Measurements from ENCODE around the gene PSME3.
"Not testable (repeated sequence)": the region's sequence is repeated elsewhere in the genome, so short reads cannot be mapped to it uniquely, and the experiment has no call there.

PSME3 gene

DNA sequence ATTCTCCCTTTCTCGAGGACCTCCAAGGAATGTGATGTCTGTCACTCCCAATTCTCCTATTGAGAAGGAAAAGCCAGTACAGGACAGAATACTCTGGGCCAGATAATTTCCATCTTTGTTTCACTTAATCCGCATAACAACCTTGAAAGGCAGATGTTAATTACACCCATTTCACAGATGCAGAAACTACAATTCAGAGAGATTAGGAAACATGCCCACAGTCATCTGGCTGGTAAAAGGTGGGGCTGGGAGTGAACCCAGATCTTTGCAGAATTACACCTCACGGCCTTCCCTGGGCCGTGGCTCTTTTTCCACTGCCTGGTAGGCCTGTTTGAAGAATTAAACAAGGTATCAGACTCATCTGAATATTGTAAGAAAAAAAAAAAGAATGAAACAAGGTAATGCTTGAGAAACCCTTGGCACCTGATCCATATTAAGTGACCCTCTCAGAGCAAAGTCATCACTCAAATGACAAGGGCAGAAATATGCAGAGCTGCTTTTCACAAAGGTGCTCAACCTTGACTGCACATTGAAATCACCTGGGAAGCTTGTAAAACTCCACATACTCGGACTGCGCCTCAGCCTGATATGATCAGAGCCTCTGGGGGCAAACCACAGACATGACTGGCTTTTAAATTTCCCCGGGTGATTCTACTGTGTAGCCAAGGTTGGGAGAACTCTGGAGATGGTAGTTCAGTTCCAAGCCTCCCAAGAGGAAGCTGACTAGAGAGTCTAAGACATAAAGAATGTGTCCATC is 50.8 kb downstream of the PSME3 start:
- in situ Hi-C loops (cut with MboI; ENCODE audit: low pct_unique_long_range_greater_than_20kb, low sequenced_read_pairs, unreplicated experiment) = no loop called here
- DNase-seq (ENCODE audit: low spot score) = no peak
- TF ChIP-seq, protein P1, sequence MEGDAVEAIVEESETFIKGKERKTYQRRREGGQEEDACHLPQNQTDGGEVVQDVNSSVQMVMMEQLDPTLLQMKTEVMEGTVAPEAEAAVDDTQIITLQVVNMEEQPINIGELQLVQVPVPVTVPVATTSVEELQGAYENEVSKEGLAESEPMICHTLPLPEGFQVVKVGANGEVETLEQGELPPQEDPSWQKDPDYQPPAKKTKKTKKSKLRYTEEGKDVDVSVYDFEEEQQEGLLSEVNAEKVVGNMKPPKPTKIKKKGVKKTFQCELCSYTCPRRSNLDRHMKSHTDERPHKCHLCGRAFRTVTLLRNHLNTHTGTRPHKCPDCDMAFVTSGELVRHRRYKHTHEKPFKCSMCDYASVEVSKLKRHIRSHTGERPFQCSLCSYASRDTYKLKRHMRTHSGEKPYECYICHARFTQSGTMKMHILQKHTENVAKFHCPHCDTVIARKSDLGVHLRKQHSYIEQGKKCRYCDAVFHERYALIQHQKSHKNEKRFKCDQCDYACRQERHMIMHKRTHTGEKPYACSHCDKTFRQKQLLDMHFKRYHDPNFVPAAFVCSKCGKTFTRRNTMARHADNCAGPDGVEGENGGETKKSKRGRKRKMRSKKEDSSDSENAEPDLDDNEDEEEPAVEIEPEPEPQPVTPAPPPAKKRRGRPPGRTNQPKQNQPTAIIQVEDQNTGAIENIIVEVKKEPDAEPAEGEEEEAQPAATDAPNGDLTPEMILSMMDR (IDR thresholded peaks at IDR 0.05; ENCODE audit: extremely low read depth, insufficient read depth, missing control alignments) = no peak

DNA sequence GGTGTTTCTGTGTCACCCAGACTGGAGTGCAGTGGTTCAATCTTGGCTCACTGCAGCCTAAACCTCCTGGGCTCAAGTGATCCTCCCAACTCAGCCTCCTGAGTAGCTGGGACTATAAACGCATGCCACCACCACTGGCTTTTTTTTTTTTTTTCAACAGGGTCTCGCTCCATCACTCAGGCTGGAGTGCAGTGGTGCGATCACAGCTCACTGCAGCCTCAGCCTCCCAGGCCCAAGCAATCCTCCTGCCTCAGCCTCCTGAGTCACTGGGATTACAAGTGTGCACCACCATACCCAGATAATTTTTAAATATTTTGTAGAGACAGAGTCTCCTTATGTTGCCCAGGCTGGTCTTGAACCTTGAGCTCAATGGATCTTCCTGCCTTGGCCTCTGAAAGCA is 52.6 kb downstream of the PSME3 start:
- in situ Hi-C loops (cut with MboI; ENCODE audit: low pct_unique_long_range_greater_than_20kb, low sequenced_read_pairs, unreplicated experiment); DNase-seq (ENCODE audit: low spot score): not testable (repeated sequence)

DNA sequence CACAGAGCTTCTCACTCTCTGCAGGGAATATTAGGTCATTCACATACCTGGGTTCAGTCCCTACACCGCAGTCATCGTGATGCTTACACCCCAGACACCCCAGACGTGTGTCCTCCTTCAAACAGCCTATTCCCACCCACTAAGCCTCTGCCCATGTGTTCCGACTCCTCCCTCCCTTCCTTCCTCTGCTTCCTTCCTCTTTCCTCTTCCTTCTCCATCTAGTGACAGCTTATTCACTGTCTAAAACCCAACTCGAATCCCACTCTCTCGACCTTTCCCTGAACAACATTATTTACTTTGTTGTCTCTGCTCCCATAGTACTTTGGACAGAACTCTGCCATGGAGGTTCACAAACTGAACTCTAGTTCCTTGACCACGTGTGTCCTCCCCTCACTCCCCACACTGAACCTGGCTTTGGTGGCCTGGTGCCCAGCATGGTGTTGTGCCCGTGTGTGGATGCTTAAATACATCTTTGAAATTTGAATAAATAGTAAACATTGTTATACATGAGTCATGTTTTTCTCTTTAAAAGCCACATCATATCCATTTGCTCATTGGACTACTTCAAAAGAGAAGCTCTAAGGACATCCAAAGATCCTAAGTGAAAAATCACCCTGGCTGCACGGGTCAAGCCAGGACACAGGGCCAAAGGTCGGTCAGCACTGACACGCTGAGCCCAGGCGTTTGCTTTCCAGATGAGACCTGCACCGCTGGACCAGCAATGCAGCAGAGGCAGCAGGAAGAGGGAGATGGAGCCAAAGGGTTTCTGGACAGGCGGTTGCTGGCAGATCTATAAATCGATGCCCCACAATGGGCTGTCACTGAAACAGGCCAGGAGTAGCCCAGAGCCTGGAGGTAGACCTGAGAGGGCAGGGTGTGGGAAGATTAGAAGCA is 53.3 kb downstream of the PSME3 start:
- DNase-seq (ENCODE audit: low spot score) = no peak
- in situ Hi-C loops (cut with MboI; ENCODE audit: low pct_unique_long_range_greater_than_20kb, low sequenced_read_pairs, unreplicated experiment) = no loop called here
- TF ChIP-seq, protein P1 (IDR thresholded peaks at IDR 0.05; ENCODE audit: extremely low read depth, insufficient read depth, missing control alignments) = no peak

DNA sequence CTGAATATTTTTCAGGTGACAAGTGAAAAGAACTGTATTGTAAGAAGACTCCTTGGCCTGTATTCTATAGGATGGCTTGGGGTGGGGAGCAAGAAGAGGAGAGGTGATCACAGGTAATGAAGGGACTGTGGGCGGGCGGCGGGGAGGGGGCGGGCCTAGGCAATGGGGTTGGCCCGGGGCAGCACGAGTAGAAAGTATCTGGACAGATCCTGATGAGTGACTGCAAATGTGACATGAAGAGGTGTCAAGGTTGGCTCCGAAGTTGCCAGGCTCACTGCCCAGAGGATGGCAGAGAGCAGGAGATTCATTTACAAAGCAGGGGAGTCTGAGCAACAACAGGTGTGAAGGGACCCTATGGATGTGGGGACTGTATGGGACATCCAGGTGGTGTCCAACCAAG is 56.6 kb downstream of the PSME3 start:
- DNase-seq (ENCODE audit: low spot score) = no peak
- in situ Hi-C loops (cut with MboI; ENCODE audit: low pct_unique_long_range_greater_than_20kb, low sequenced_read_pairs, unreplicated experiment) = no loop called here
- TF ChIP-seq, protein P1 (IDR thresholded peaks at IDR 0.05; ENCODE audit: extremely low read depth, insufficient read depth, missing control alignments) = no peak

DNA sequence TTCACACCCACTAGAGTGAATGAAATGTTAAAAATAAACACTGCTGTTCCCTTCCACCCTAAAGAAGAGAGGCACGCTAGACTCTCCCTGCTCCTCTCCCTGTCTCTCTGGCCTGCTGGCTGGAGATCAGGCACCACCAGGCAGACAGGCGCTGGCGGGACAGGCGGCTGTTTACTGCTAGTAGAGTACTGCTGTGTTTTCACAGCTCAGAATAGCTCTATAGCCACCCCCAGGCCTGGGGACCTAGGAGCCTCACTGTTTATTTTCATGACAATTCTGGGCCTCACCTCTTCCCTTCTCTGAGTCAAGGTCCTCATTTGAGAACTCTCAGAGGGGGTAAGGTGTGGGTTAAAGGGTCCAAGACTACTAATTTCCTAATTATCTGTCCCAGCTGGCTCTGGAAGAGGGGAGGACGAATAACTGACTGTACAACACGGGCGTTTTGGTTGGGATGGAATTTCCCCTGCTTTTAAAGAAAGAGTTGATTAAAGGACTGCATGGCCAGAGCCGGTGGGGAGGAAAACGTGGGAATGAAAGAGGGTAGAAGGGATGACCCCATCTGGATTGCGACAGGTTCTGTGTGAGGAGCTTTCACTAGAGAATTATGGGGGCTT is 58.4 kb downstream of the PSME3 start:
- no peak for DNase-seq (ENCODE audit: low spot score)
- TF ChIP-seq, protein P1 (IDR thresholded peaks at IDR 0.05; ENCODE audit: extremely low read depth, insufficient read depth, missing control alignments) = no peak
- in situ Hi-C loops (cut with MboI; ENCODE audit: low pct_unique_long_range_greater_than_20kb, low sequenced_read_pairs, unreplicated experiment) = no loop called here

DNA sequence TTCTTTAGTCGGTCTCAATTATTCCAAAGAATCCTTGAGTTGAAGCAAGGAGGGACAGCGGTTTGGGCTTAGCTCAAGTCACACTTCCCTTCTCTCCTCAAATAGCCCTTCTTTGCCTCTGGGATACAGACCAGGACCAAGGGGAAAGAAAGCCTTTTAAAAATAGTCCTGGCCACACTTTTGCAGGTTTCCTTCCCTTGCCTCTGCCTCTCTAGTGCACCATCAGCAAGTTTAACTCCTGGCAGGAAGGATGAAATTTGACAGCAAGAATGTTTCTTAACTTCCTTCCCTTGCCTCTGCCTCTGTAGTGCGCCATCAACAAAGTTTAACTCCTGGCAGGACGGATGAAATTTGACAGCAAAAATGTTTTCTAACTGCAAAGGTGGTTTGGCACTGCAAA is 60.2 kb downstream of the PSME3 start:
- TF ChIP-seq, protein P1 (IDR thresholded peaks at IDR 0.05; ENCODE audit: extremely low read depth, insufficient read depth, missing control alignments) = no peak
- DNase-seq (ENCODE audit: low spot score) = no peak
- in situ Hi-C loops (cut with MboI; ENCODE audit: low pct_unique_long_range_greater_than_20kb, low sequenced_read_pairs, unreplicated experiment) = no loop called here

Measured in GM13977 (cell line).